Gastroesophageal sphincter (tissue), 4 donors: ENCODE data around the gene UPF1. TPM values are rescaled to one million over a fixed set of nuclear protein-coding genes. Genes with fewer than 3 reads are reported as not detected.

Experiments used
- ATAC-seq: fragments of 150-250 bp; one replicate; pipeline ENCODE4 v1.9.1; 2016; ENCODE audit warnings: mild to moderate bottlenecking, moderate library complexity
- H3K27ac ChIP-seq, 4 donors: fragments of 200-600 bp; sonication (generic) in 3 of 4; 1 replicate in 3 of 4; 2 replicates in 1 of 4; pipeline ENCODE4 v1.5.1; 2016 to 2019
- H3K27me3 ChIP-seq: fragments of 200-600 bp; sonication (generic); one replicate; pipeline ENCODE4 v1.5.1; 2019
- H3K36me3 ChIP-seq, 2 donors: fragments of 200-600 bp; sonication (generic); one replicate each; pipeline ENCODE4 v1.5.1; 2019; ENCODE audit warnings: control low read depth in 1 of 2
- H3K4me1 ChIP-seq, 3 donors: fragments of 200-600 bp; sonication (generic); 1 replicate in 2 of 3; 2 replicates in 1 of 3; pipeline ENCODE4 v1.5.1; 2016 to 2019; ENCODE audit warnings: control low read depth in 2 of 3
- H3K4me3 ChIP-seq, 2 donors: fragments of 200-600 bp; sonication (generic); one replicate each; pipeline ENCODE4 v1.5.1; 2019; ENCODE audit warnings: mild to moderate bottlenecking in 1 of 2, moderate library complexity in 1 of 2
- H3K9me3 ChIP-seq, 3 donors: fragments of 200-600 bp; sonication (generic); one replicate each; pipeline ENCODE4 v1.5.1; 2017 to 2019; ENCODE audit warnings: control low read depth in 2 of 3
- EP300 ChIP-seq: sonication (generic); formaldehyde crosslinking; IDR thresholded peaks from one replicate; pipeline ENCODE4 v1.6.1; 2017; ENCODE audit warnings: antibody characterized with exemption, mild to moderate bottlenecking
- POLR2A ChIP-seq, 2 donors: fragments of 450-650 bp; IDR thresholded peaks; one replicate each; pipeline ENCODE4 v1.6.1; 2017; ENCODE audit warnings: antibody characterized with exemption in 2 of 2, mild to moderate bottlenecking in 2 of 2, moderate library complexity in 1 of 2
- POLR2AphosphoS5 ChIP-seq: sonication (generic); formaldehyde crosslinking; IDR thresholded peaks from one replicate; pipeline ENCODE4 v1.6.1; 2017; ENCODE audit warnings: antibody characterized with exemption
- WGBS, 2 donors: methylation state at CpG; one replicate each; pipeline ENCODE4 v1.1.5; 2018; ENCODE audit warnings: low coverage in 1 of 2; 5-methylcytosine and 5-hydroxymethylcytosine counted together
- total RNA-seq, 4 donors: library from RNA; depleted of rRNA; stranded (reverse); fragments of >200 nt; gene quantifications; one replicate each; pipeline ENCODE4 v1.1.0, GENCODE V29; 2016
- TF ChIP-seq, protein P1 (sequence below), 4 experiments: fragments of 200-600 bp in 2 of 4; fragments of 450-650 bp in 2 of 4; sonication (generic) in 1 of 4; IDR thresholded peaks; one replicate each; pipeline ENCODE4 v1.5.1; 2017 to 2019; ENCODE audit warnings: antibody characterized with exemption in 4 of 4, mild to moderate bottlenecking in 2 of 4, moderate library complexity in 2 of 4

The UPF1 gene
- total RNA-seq, 4 donors from 2014 or later: 53.6 to 92.2 (median 59.9) TPM

DNA sequence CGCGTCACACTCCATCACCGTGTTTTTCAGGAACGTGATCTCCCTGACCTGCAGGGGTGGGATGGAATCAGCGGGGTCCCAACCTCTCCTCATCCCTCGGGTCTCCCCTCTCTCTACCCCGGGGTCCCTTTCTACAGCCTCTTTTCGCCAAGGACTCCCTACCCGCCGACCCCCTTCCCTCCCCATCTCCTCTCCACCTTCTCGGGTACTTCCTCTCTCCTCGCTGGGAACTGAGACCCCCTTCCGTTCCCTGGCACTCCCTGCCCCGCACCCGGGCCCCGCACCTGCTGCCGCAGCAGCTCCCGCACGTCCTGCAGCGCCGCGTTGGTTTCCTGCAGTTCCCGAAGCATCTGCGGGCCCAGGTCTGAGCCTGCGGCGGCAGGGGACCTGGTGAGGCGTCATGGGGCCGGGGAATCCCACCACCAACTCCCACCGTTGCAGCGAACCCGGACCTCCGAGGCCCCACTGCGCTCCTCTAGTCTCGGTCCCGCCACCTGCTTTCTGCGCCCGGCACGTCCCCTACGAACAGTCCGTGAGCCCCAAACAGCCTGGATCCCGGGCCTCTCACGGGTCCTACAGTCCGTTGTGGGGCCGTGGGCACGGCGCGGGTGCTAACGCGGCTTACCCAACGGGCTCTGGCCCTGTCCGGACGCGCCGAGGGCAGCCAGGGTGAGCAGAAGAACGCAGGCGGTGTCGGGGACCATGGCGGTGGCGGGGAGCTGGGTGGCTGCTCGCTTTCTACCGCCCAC, 41.0 kb upstream of the UPF1 start, which contains the start of gene COMP:
TSS of gene COMP (minus strand) at position 740 of the 749 bp plus-strand sequence. CDS start at position 704, 36 bp downstream.
- Histone ChIP-seq H3K27me3 (peaks cover 98% of the 10 kb centered on the region), H3K4me3 (peak within 1 kb of the TSS in 1 of 2 donors; percentile 43), H3K9me3 (no peaks in the 10 kb centered on the region), H3K27ac (no peak within 1 kb of the TSS), H3K36me3 (no peaks in the 10 kb centered on the region), H3K4me1 (peaks cover 0 to 58% (median 45%) of the 10 kb centered on the region in 3 donors)
- 1% methylated on average over 10 to 13 of the region's 61 CpGs for WGBS, 2 donors
- no peak for ATAC-seq
- TF ChIP-seq POLR2AphosphoS5 (no peak), EP300 (no peak), POLR2A (IDR thresholded peaks at IDR 0.05) (no peak)
- TF ChIP-seq, protein P1, sequence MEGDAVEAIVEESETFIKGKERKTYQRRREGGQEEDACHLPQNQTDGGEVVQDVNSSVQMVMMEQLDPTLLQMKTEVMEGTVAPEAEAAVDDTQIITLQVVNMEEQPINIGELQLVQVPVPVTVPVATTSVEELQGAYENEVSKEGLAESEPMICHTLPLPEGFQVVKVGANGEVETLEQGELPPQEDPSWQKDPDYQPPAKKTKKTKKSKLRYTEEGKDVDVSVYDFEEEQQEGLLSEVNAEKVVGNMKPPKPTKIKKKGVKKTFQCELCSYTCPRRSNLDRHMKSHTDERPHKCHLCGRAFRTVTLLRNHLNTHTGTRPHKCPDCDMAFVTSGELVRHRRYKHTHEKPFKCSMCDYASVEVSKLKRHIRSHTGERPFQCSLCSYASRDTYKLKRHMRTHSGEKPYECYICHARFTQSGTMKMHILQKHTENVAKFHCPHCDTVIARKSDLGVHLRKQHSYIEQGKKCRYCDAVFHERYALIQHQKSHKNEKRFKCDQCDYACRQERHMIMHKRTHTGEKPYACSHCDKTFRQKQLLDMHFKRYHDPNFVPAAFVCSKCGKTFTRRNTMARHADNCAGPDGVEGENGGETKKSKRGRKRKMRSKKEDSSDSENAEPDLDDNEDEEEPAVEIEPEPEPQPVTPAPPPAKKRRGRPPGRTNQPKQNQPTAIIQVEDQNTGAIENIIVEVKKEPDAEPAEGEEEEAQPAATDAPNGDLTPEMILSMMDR (IDR thresholded peaks at IDR 0.05): no peak

GRCh38 chr19:18791315-18791678, 40.5 kb upstream of the UPF1 start:
- no peak overlapping the region for H3K27ac ChIP-seq
- ATAC-seq: no peak
- no peak for TF ChIP-seq POLR2AphosphoS5
- TF ChIP-seq, protein P1 (IDR thresholded peaks at IDR 0.05): no peak
- TF ChIP-seq EP300: no peak
- no peak for TF ChIP-seq POLR2A (IDR thresholded peaks at IDR 0.05)
- H3K4me1 ChIP-seq: peaks cover 0 to 53% (median 41%) of the 10 kb centered on the region in 3 donors
- no peaks in the 10 kb centered on the region for H3K36me3 ChIP-seq
- 67 to 70% methylated on average over 2 to 3 of the region's 21 CpGs for WGBS, 2 donors
- peak overlapping the region in 1 of 2 donors; percentile 43 for H3K4me3 ChIP-seq
- no peaks in the 10 kb centered on the region for H3K9me3 ChIP-seq
- peaks cover 98% of the 10 kb centered on the region for H3K27me3 ChIP-seq

DNA sequence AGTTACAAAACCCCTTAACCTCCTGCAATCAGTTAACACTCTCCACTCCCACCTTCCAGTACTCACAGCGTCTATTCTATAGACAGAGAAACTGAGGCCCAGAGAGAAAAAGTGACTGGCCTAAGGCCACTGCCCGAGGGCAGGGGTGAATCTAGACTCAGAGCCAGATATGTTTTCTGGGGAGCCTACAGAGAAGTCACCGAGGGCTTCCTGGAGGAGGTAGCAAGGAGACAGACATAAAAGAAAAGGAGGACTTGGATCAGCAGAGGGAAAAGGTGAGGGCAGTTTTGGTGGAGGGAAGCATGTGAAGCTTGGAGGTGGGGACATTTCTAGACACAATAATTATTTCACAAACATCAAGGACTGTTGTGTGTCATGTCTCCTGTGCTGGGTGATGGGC, 39.1 kb upstream of the UPF1 start:
- peaks cover 0 to 42% (median 37%) of the 10 kb centered on the region in 3 donors for H3K4me1 ChIP-seq
- no peak for ATAC-seq
- H3K27ac ChIP-seq: no peak overlapping the region
- H3K36me3 ChIP-seq: no peaks in the 10 kb centered on the region
- H3K27me3 ChIP-seq: peaks cover 98% of the 10 kb centered on the region
- H3K4me3 ChIP-seq: no peak overlapping the region
- 100% methylated on average over 2 of the region's 3 CpGs; no CpG with 5 or more reads in 1 of the 2 donors for WGBS, 2 donors
- no peaks in the 10 kb centered on the region for H3K9me3 ChIP-seq
- TF ChIP-seq EP300 (no peak), POLR2AphosphoS5 (no peak), POLR2A (IDR thresholded peaks at IDR 0.05) (no peak)
- TF ChIP-seq, protein P1 (IDR thresholded peaks at IDR 0.05): no peak

DNA sequence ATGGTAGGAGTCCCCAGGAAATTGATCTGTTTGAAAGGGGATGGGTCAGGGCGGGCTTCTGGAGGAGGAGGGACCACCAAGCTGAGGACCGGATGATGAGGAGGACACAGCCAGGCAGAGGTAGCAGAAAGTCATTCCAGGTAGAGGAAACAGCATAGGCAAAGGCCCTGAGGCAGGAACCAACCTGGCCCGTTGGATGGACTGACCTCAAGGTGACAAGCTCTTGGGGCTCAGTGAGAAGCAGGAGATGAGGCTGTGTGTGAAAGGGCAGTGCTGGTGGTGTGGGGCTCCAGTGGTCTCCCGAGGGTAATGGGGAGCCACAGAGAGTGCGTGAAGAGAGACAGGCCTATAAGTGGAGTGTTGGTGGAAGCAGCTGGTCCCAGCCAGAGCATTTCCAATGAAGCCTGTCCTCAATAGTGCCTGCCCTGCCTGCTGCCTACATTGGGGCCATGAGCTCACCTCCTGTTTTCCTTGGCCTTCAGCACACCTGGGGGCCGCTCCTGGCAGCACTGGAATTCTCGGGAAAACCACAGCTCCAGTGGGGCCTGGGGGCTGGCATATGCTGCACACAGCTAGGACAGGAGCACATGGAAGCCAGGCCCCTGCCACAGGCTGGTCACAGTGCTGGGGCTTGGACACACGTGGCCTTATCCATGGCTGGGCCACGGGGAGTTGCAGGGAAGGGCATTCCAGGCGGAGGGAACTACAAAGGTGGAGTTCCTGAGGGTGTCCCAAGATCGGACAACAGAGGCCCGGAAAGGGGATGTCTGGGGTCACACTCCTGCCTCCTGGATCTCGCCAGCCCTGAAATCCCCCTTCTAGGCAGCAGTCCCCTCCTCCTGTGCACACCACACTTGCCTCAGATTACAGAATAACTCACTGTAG, 38.4 kb upstream of the UPF1 start:
- H3K4me1 ChIP-seq: peaks cover 0 to 35% (median 32%) of the 10 kb centered on the region in 3 donors
- H3K4me3 ChIP-seq: no peak overlapping the region
- no peak for ATAC-seq
- H3K36me3 ChIP-seq: no peaks in the 10 kb centered on the region
- TF ChIP-seq EP300: no peak
- no peak for TF ChIP-seq POLR2AphosphoS5
- TF ChIP-seq, protein P1 (IDR thresholded peaks at IDR 0.05): no peak
- TF ChIP-seq POLR2A (IDR thresholded peaks at IDR 0.05): no peak
- H3K27me3 ChIP-seq: peaks cover 98% of the 10 kb centered on the region
- WGBS, 2 donors: 77 to 93% methylated on average over 5 of the region's 13 CpGs
- no peaks in the 10 kb centered on the region for H3K9me3 ChIP-seq
- no peak overlapping the region for H3K27ac ChIP-seq
